HCT116 (cell line): ENCODE data around the gene CDKL5. TPM values are rescaled to one million over a fixed set of nuclear protein-coding genes. Genes with fewer than 3 reads are reported as not detected.

ENCODE experiments used
- ATAC-seq: fragments of 200-7000 bp; cut with Tn5 transposase; 2 replicates; pipeline ENCODE4 v1.9.1; 2020; ENCODE audit warnings: mild to moderate bottlenecking, moderate library complexity
- Bru-seq: library from RNA; stranded (reverse); fragments of 400-500 nt; gene quantifications from one replicate; lab custom pipeline; 2021; lab: Mats Ljungman, UMichigan
- BruChase-seq, 2 experiments: library from RNA; stranded (reverse); fragments of 400-500 nt; gene quantifications; one replicate each; lab custom pipeline; 2021; lab: Mats Ljungman, UMichigan
- BruUV-seq: library from RNA; stranded (reverse); fragments of 400-500 nt; replicated peaks from 2 replicates; lab custom pipeline; 2021; lab: Mats Ljungman, UMichigan
- CTCF ChIA-PET: fragments of 300-600 bp; sonication (Branson Sonifier 250); formaldehyde crosslinking; loops from one replicate; lab custom pipeline; 2021; ENCODE audit warnings: antibody characterized with exemption; lab: Charles Lee
- POLR2A ChIA-PET: fragments of 300-600, 350-600 bp; sonication (Branson Sonifier 250); formaldehyde crosslinking; loops from one replicate; lab custom pipeline; 2021; ENCODE audit warnings: antibody characterized with exemption; lab: Charles Lee
- RAD21 ChIA-PET, 2 experiments: fragments of 300-600 bp; sonication (Branson Sonifier 250); formaldehyde crosslinking; loops; one replicate each; lab custom pipeline; 2023; ENCODE audit warnings: low total read pairs in 2 of 2; ENCODE audit not compliant: uncharacterized antibody in 2 of 2, unreplicated experiment in 2 of 2, low non-redundant PET in 1 of 2; lab: Charles Lee
- DNase-seq: peaks from one replicate; pipeline ENCODE4 v3.0.0-alpha.2; 2010; ENCODE audit warnings: low read depth, low spot score
- H2AFZ ChIP-seq: fragments of 200-600 bp; shearing (Covaris generic), sonication (generic); 2 replicates; pipeline ENCODE4 v1.6.1; 2017; ENCODE audit warnings: low read depth, mixed run types, mixed read lengths, antibody characterized with exemption, low read length; ENCODE audit not compliant: poor library complexity, severe bottlenecking
- H3K27ac ChIP-seq: 2 replicates; pipeline ENCODE4 v1.5.1; 2012; ENCODE audit warnings: low read depth, low read length
- H3K27me3 ChIP-seq: fragments of 200-600 bp; sonication (generic); 2 replicates; pipeline ENCODE4 v1.6.1; 2016; ENCODE audit warnings: mixed run types, low read length, mixed read lengths; ENCODE audit not compliant: insufficient read depth
- H3K36me3 ChIP-seq, 2 experiments: fragments of 200-500 bp in 1 of 2; fragments of 200-600 bp in 1 of 2; sonication (Bioruptor generic) in 1 of 2; sonication (generic) in 1 of 2; 2 replicates each; pipeline versions ENCODE4 v1.5.1 to v1.6.1; 2014 to 2016; ENCODE audit warnings: low read length in 2 of 2, inconsistent platforms in 1 of 2, mixed read lengths in 1 of 2, mixed run types in 1 of 2; ENCODE audit not compliant: insufficient read depth in 2 of 2, control insufficient read depth in 1 of 2
- H3K4me1 ChIP-seq, 2 experiments: fragments of 200-600 bp in 1 of 2; sonication (generic) in 1 of 2; 2 replicates each; pipeline versions ENCODE4 v1.5.1 to v1.6.1; 2012 to 2017; ENCODE audit warnings: low read length in 2 of 2, inconsistent platforms in 1 of 2, mild to moderate bottlenecking in 1 of 2, mixed read lengths in 1 of 2, mixed run types in 1 of 2, moderate library complexity in 1 of 2; ENCODE audit not compliant: insufficient read depth in 2 of 2, control insufficient read depth in 1 of 2
- H3K4me2 ChIP-seq: fragments of 200-600 bp; sonication (generic); 2 replicates; pipeline ENCODE4 v1.6.1; 2017; ENCODE audit warnings: mixed run types, low read length, mixed read lengths
- H3K4me3 ChIP-seq, 2 experiments: fragments of 200-600 bp in 1 of 2; sonication (generic) in 1 of 2; replicated peaks in 1 of 2; 2 replicates each; pipeline ENCODE4 v1.5.1; 2011 to 2016; ENCODE audit warnings: low read length in 2 of 2, control low read depth in 1 of 2, low read depth in 1 of 2, mild to moderate bottlenecking in 1 of 2, mixed read lengths in 1 of 2, mixed run types in 1 of 2
- H3K79me2 ChIP-seq: fragments of 200-600 bp; sonication (generic); 2 replicates; pipeline ENCODE4 v1.6.1; 2017; ENCODE audit warnings: mild to moderate bottlenecking, mixed run types, low read length, moderate library complexity, mixed read lengths; ENCODE audit not compliant: insufficient read depth
- H3K9ac ChIP-seq: fragments of 200-600 bp; sonication (generic); 2 replicates; pipeline ENCODE4 v1.6.1; 2016; ENCODE audit warnings: low read length, mixed read lengths
- H3K9me2 ChIP-seq: fragments of 200-600 bp; sonication (generic), shearing (Covaris generic); 2 replicates; pipeline ENCODE4 v1.6.1; 2017; ENCODE audit warnings: mixed run types, mild to moderate bottlenecking, moderate library complexity; ENCODE audit not compliant: insufficient read depth
- H3K9me3 ChIP-seq, 2 experiments: fragments of 200-500 bp in 1 of 2; fragments of 200-600 bp in 1 of 2; sonication (Bioruptor generic) in 1 of 2; sonication (generic) in 1 of 2; 2 replicates each; pipeline ENCODE4 v1.6.1; 2014 to 2017; ENCODE audit warnings: low read length in 2 of 2, mixed read lengths in 2 of 2, inconsistent platforms in 1 of 2, low read depth in 1 of 2, mild to moderate bottlenecking in 1 of 2, mixed run types in 1 of 2, moderate library complexity in 1 of 2; ENCODE audit not compliant: control insufficient read depth in 1 of 2, insufficient read depth in 1 of 2
- H4K20me1 ChIP-seq: fragments of 200-600 bp; sonication (generic), shearing (Covaris generic); 2 replicates; pipeline ENCODE4 v1.6.1; 2017; ENCODE audit warnings: mixed run types, mild to moderate bottlenecking, moderate library complexity; ENCODE audit not compliant: insufficient read depth
- CEBPB ChIP-seq: IDR thresholded peaks from 2 replicates; pipeline ENCODE4 v1.6.1; 2012; ENCODE audit warnings: low read depth
- CTCF ChIP-seq, 3 experiments: fragments of 200-600 bp in 1 of 3; sonication (generic) in 1 of 3; IDR thresholded peaks in 2 of 3; conservative IDR thresholded peaks in 1 of 3; 2 replicates each; pipeline ENCODE4 v1.5.1; 2012 to 2017; ENCODE audit warnings: low read depth in 2 of 3, low read length in 2 of 3, antibody characterized with exemption in 1 of 3, borderline replicate concordance in 1 of 3, control low read depth in 1 of 3, mild to moderate bottlenecking in 1 of 3, mixed read lengths in 1 of 3, mixed run types in 1 of 3, moderate library complexity in 1 of 3; ENCODE audit not compliant: insufficient read depth in 1 of 3
- JUND ChIP-seq: IDR thresholded peaks from 2 replicates; pipeline ENCODE4 v1.6.1; 2012
- POLR2AphosphoS5 ChIP-seq: IDR thresholded peaks from 2 replicates; pipeline ENCODE4 v1.6.1; 2011; ENCODE audit warnings: mild to moderate bottlenecking, low read depth, low read length, moderate library complexity
- RAD21 ChIP-seq: IDR thresholded peaks from 2 replicates; pipeline ENCODE4 v1.6.1; 2012; ENCODE audit warnings: low read depth, mild to moderate bottlenecking
- SP1 ChIP-seq: IDR thresholded peaks from 2 replicates; pipeline ENCODE4 v1.6.1; 2012; ENCODE audit warnings: low read depth
- SRF ChIP-seq: IDR thresholded peaks from 2 replicates; pipeline ENCODE4 v1.6.1; 2012; ENCODE audit warnings: low read depth
- ZFX ChIP-seq: fragments of 450-650 bp; IDR thresholded peaks from 2 replicates; pipeline ENCODE4 v1.6.1; 2017
- intact Hi-C: fragments of 100-400 bp; cut with micrococcal nuclease; formaldehyde crosslinking; loops from 2 replicates; pipeline ENCODE4 v1.10.0; 2022
- long read RNA-seq: library from polyadenylated mRNA; unstranded; transcript quantifications from one replicate; pipeline ENCODE4 v2.0.0, GENCODE V29; 2021; ENCODE audit not compliant: unreplicated experiment
- polyA plus RNA-seq: library from polyadenylated mRNA; unstranded; fragments of >200 nt; gene quantifications from 2 replicates; pipeline ENCODE4 v1.2.1, GENCODE V29; 2012; ENCODE audit warnings: missing spikeins
- total RNA-seq: library from RNA; stranded (reverse); gene quantifications from one replicate; pipeline ENCODE4 v1.2.1, GENCODE V29; 2021; ENCODE audit not compliant: unreplicated experiment
- TF ChIP-seq, protein P1 (sequence below): IDR thresholded peaks from 2 replicates; pipeline ENCODE4 v1.6.1; 2012; ENCODE audit warnings: low read depth

CDKL5 gene
- 2.5 TPM for total RNA-seq
- 0.65 and 0.75 TPM in 2 replicates for polyA plus RNA-seq
- Bru-seq, nascent RNA, result percentile 42 among the genes with signal in this experiment
- BruChase-seq, experiment 1, labeled RNA remaining after a 6-hour chase, result percentile 35 among the genes with signal in this experiment
- BruChase-seq, experiment 2, labeled RNA remaining after a 2-hour chase, result percentile 45 among the genes with signal in this experiment
- long read RNA-seq, partial matches to known transcripts, result 1 of 2 reads
- long read RNA-seq, other reads (novel, unspliced or antisense), result 0 of 2 reads

GRCh38 chrX:18425199-18426003, at the start of gene CDKL5:
Gene CDKL5 (plus strand): TSS chrX:18425608. CDS start chrX:18507097, 81,489 bp downstream.
- intact Hi-C loops, result loop anchor here (10.0 kb wide), 1 partner anchor 249 kb away; the partner anchor contains the start of gene RS1
- CTCF ChIA-PET, result interaction anchor here (1.2 kb wide), 1 partner anchor 15 kb away, joined by 4 read pairs; no protein-coding TSS in a partner anchor

DNA sequence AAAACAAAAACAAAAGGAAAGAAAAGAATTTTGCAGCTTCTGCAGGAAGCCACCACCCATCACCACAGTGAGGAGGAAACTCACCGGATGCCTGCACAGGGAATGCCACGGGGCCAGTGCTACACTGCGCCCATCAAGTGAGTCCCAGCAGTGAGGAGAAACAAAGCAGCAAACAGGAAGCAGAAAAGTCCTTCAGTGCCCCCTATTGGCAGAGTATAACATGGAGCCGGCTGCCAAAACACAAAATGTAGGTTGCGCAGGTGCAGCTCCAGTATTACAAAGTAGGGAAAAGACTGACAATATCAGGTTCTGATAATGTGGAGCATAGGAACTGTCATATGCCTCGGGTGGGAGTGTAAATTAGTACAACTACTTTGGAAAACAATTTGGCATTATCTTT, 47.6 kb upstream of the CDKL5 start:
- DNase-seq (peak; percentile 29), ATAC-seq (peak; percentile 92)
- H3K27me3 ChIP-seq, result no peaks in the 10 kb centered on the region
- H3K4me1 ChIP-seq, result no peaks in the 10 kb centered on the region
- no peak overlapping the region for H3K4me2 ChIP-seq
- no peaks in the 10 kb centered on the region for H4K20me1 ChIP-seq
- no peak overlapping the region for H3K4me3 ChIP-seq
- no peaks in the 10 kb centered on the region for H3K79me2 ChIP-seq
- TF ChIP-seq RAD21, result peak; percentile 69
- no peak for TF ChIP-seq CEBPB
- TF ChIP-seq, protein P1, sequence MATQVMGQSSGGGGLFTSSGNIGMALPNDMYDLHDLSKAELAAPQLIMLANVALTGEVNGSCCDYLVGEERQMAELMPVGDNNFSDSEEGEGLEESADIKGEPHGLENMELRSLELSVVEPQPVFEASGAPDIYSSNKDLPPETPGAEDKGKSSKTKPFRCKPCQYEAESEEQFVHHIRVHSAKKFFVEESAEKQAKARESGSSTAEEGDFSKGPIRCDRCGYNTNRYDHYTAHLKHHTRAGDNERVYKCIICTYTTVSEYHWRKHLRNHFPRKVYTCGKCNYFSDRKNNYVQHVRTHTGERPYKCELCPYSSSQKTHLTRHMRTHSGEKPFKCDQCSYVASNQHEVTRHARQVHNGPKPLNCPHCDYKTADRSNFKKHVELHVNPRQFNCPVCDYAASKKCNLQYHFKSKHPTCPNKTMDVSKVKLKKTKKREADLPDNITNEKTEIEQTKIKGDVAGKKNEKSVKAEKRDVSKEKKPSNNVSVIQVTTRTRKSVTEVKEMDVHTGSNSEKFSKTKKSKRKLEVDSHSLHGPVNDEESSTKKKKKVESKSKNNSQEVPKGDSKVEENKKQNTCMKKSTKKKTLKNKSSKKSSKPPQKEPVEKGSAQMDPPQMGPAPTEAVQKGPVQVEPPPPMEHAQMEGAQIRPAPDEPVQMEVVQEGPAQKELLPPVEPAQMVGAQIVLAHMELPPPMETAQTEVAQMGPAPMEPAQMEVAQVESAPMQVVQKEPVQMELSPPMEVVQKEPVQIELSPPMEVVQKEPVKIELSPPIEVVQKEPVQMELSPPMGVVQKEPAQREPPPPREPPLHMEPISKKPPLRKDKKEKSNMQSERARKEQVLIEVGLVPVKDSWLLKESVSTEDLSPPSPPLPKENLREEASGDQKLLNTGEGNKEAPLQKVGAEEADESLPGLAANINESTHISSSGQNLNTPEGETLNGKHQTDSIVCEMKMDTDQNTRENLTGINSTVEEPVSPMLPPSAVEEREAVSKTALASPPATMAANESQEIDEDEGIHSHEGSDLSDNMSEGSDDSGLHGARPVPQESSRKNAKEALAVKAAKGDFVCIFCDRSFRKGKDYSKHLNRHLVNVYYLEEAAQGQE, result no peak
- no peak for TF ChIP-seq POLR2AphosphoS5
- TF ChIP-seq JUND, result no peak
- peak; percentile 38 to 64 (median 56); a peak in 5 of 6 replicates for TF ChIP-seq CTCF (IDR thresholded peaks at IDR 0.05 in 2 of 3, conservative IDR thresholded peaks at IDR 0.05 in 1 of 3; ENCODE audit: borderline replicate concordance in 1 of 3, insufficient read depth in 1 of 3, low read depth in 2 of 3, low read length in 2 of 3)
- TF ChIP-seq SRF, result no peak
- ChIA-PET CTCF (no interaction called here), RAD21 (no interaction called here), POLR2A (no interaction called here)
- no peaks in the 10 kb centered on the region for H3K9me3 ChIP-seq
- no peak overlapping the region for H3K9ac ChIP-seq
- intact Hi-C loops, result loop anchor here (2.0 to 10.0 kb wide), 3 partner anchors 445 to 633 kb away; no protein-coding TSS in a partner anchor
- no peaks in the 10 kb centered on the region for H3K36me3 ChIP-seq
- H3K9me2 ChIP-seq, result no peaks in the 10 kb centered on the region
- no peak overlapping the region for H2AFZ ChIP-seq
- no TSS peak for BruUV-seq
- no peak overlapping the region for H3K27ac ChIP-seq

More at GRCh38 chrX:18425199-18426003, at the start of gene CDKL5:
- no peaks in the 10 kb centered on the region for H3K36me3 ChIP-seq
- no peak within 1 kb of the TSS for H3K27ac ChIP-seq
- H3K4me2 ChIP-seq, result peak within 1 kb of the TSS; percentile 87
- ChIA-PET RAD21 (no interaction called here), POLR2A (no interaction called here)
- H3K9ac ChIP-seq, result peak within 1 kb of the TSS; percentile 46
- no peaks in the 10 kb centered on the region for H3K9me2 ChIP-seq
- no TSS peak for BruUV-seq
- ATAC-seq (peak; percentile 92), DNase-seq (peak; percentile 90)
- peak; percentile 80; the same call in 1 of the 2 replicates for TF ChIP-seq SP1
- TF ChIP-seq POLR2AphosphoS5, result peak; percentile 56
- no peak for TF ChIP-seq ZFX
- H4K20me1 ChIP-seq, result no peaks in the 10 kb centered on the region
- no peaks in the 10 kb centered on the region for H3K79me2 ChIP-seq
- H3K4me1 ChIP-seq, result peaks cover 0 to 6% of the 10 kb centered on the region in 2 experiments; a peak in 2 of 4 replicates
- peak within 1 kb of the TSS; percentile 17 for H2AFZ ChIP-seq
- peaks cover 4% of the 10 kb centered on the region; the same call in 1 of the 2 replicates for H3K27me3 ChIP-seq
- no peaks in the 10 kb centered on the region for H3K9me3 ChIP-seq
- peak within 1 kb of the TSS; percentile 55 to 62 for H3K4me3 ChIP-seq
